ENCODE results near the gene DDAH1. TPM values are rescaled to one million over a fixed set of nuclear protein-coding genes. Genes with fewer than 3 reads are reported as not detected.

Gene DDAH1
- total and polyA plus RNA-seq, 9 donors, result 29.6 to 51.2 (median 37.2) TPM

DNA sequence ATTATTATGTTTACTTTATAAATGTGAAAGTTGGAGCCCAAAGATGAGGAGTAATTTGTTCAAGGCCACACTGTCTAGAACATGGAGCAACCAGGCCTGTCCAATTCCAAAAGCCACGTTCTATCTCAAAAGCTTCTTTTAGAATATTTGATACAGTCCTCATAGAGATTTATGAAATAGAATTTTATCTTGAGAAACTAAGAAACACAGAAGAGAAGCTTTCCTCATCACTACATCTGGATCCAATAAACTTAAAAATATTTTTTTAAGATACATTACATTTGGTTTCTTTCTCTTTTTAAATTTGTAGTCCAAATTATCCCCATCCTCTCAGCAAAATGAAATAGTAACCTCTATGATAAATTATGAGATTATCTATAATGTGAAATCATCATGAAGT is 58.9 kb downstream of the DDAH1 start:
- H3K4me3 ChIP-seq (ENCODE audit: low read length), result no peak overlapping the region
- DNase-seq, result no peak
- H3K27ac ChIP-seq (ENCODE audit: low read length), result peak overlapping the region; percentile 10
- no CpG with 5 or more reads among the region's 1 CpG for WGBS (ENCODE audit: insufficient coverage)
- peaks cover 3% of the 10 kb centered on the region for H3K4me1 ChIP-seq (ENCODE audit: control insufficient read depth, insufficient read depth, low read length)
- H3K36me3 ChIP-seq (ENCODE audit: control insufficient read depth, insufficient read depth, low read length), result no peaks in the 10 kb centered on the region
- H3K9me3 ChIP-seq (replicated peaks; ENCODE audit: control insufficient read depth, low read depth, low read length), result no peaks in the 10 kb centered on the region
- H3K27me3 ChIP-seq (ENCODE audit: control insufficient read depth, insufficient read depth, low read length), result no peaks in the 10 kb centered on the region

DNA sequence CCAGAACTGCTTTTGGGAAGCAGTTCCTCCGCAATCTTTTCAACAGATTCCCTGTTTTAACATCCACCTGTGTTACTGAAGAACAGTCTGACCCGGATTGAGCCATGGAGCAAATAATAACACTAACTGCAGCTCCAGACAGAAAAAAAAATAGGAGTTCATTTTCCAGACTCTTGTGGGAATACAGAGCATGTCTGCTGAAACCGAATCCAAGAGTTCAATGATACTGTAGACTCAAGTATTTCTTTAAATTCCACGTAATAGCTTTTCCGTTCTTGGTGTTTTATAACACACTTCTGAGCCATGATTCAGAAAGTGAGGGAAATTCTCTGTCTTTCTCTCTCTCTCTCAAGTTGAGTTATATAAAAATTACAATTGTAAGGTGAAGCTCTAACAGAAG is 60.6 kb downstream of the DDAH1 start:
- Histone ChIP-seq H3K27ac (ENCODE audit: low read length) (peak overlapping the region; percentile 72), H3K4me3 (ENCODE audit: low read length) (no peak overlapping the region), H3K36me3 (ENCODE audit: control insufficient read depth, insufficient read depth, low read length) (no peaks in the 10 kb centered on the region), H3K9me3 (replicated peaks; ENCODE audit: control insufficient read depth, low read depth, low read length) (no peaks in the 10 kb centered on the region), H3K4me1 (ENCODE audit: control insufficient read depth, insufficient read depth, low read length) (peaks cover 3% of the 10 kb centered on the region), H3K27me3 (ENCODE audit: control insufficient read depth, insufficient read depth, low read length) (no peaks in the 10 kb centered on the region)
- DNase-seq, result peak; percentile 94
- 0% methylated on average over 1 of the region's 5 CpGs for WGBS (ENCODE audit: insufficient coverage)

GRCh38 chr1:85398391-85399064 is 66.4 kb downstream of the DDAH1 start:
- DNase-seq, result no peak
- Histone ChIP-seq H3K27me3 (ENCODE audit: control insufficient read depth, insufficient read depth, low read length) (no peaks in the 10 kb centered on the region), H3K4me3 (ENCODE audit: low read length) (no peak overlapping the region), H3K9me3 (replicated peaks; ENCODE audit: control insufficient read depth, low read depth, low read length) (no peaks in the 10 kb centered on the region), H3K4me1 (ENCODE audit: control insufficient read depth, insufficient read depth, low read length) (no peaks in the 10 kb centered on the region), H3K27ac (ENCODE audit: low read length) (no peak overlapping the region), H3K36me3 (ENCODE audit: control insufficient read depth, insufficient read depth, low read length) (no peaks in the 10 kb centered on the region)
- WGBS (ENCODE audit: insufficient coverage), result 88% methylated on average over 3 of the region's 6 CpGs

GRCh38 chr1:85397490-85398032 is 67.4 kb downstream of the DDAH1 start:
- no peak for DNase-seq
- H3K27ac ChIP-seq (ENCODE audit: low read length), result no peak overlapping the region
- H3K27me3 ChIP-seq (ENCODE audit: control insufficient read depth, insufficient read depth, low read length), result no peaks in the 10 kb centered on the region
- H3K36me3 ChIP-seq (ENCODE audit: control insufficient read depth, insufficient read depth, low read length), result no peaks in the 10 kb centered on the region
- no peaks in the 10 kb centered on the region for H3K9me3 ChIP-seq (replicated peaks; ENCODE audit: control insufficient read depth, low read depth, low read length)
- 80% methylated on average over 1 of the region's 4 CpGs for WGBS (ENCODE audit: insufficient coverage)
- no peak overlapping the region for H3K4me3 ChIP-seq (ENCODE audit: low read length)
- no peaks in the 10 kb centered on the region for H3K4me1 ChIP-seq (ENCODE audit: control insufficient read depth, insufficient read depth, low read length)

DNA sequence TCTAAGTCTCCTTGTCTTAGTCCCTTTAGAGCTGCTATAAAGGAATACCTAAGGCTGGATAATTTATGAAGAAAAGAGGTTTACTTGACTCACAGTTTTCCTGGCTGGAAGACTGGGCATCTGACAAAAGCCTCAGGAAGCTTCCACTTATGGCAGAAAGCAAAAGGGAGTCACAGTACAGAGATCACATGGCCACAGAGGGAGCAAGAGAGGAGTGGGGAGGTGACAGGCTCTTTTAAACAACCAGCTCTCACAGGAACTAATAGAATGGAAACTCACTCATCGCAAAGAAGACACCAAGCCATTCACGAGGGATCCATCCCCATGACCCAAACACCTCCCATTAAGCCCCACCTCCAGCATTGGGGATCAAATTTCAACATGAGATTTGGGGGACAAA is 68.8 kb downstream of the DDAH1 start:
- Histone ChIP-seq H3K9me3 (replicated peaks; ENCODE audit: control insufficient read depth, low read depth, low read length) (no peaks in the 10 kb centered on the region), H3K4me3 (ENCODE audit: low read length) (no peak overlapping the region), H3K4me1 (ENCODE audit: control insufficient read depth, insufficient read depth, low read length) (no peaks in the 10 kb centered on the region), H3K27ac (ENCODE audit: low read length) (no peak overlapping the region), H3K27me3 (ENCODE audit: control insufficient read depth, insufficient read depth, low read length) (no peaks in the 10 kb centered on the region), H3K36me3 (ENCODE audit: control insufficient read depth, insufficient read depth, low read length) (no peaks in the 10 kb centered on the region)
- WGBS (ENCODE audit: insufficient coverage), result no CpG with 5 or more reads among the region's 2 CpGs
- no peak for DNase-seq

DNA sequence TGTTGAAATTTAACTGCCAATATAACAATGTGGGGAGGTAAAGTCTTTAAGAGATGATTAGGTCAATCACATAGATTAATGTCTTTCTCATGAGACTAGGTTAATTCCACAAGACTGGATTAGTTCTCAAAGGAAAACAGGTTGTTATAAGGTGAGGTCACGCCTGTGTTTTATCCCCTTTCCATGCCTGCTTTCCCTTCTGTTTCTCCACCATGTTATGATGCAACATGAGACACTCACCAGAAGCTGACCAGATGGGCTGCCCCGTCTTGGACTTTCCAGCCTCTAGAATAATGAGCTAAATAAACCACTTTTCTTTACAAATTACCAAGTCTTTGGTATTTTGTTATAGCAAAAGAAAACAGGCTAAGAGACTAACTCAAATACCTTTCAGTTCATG is 70.8 kb downstream of the DDAH1 start:
- H3K27me3 ChIP-seq (ENCODE audit: control insufficient read depth, insufficient read depth, low read length), result no peaks in the 10 kb centered on the region
- H3K4me1 ChIP-seq (ENCODE audit: control insufficient read depth, insufficient read depth, low read length), result no peaks in the 10 kb centered on the region
- H3K4me3 ChIP-seq (ENCODE audit: low read length), result no peak overlapping the region
- WGBS (ENCODE audit: insufficient coverage), result 80% methylated on average over 1 of the region's 2 CpGs
- no peak for DNase-seq
- H3K9me3 ChIP-seq (replicated peaks; ENCODE audit: control insufficient read depth, low read depth, low read length), result no peaks in the 10 kb centered on the region
- no peaks in the 10 kb centered on the region for H3K36me3 ChIP-seq (ENCODE audit: control insufficient read depth, insufficient read depth, low read length)
- H3K27ac ChIP-seq (ENCODE audit: low read length), result no peak overlapping the region

GRCh38 chr1:85393490-85393889 is 71.5 kb downstream of the DDAH1 start:
- Histone ChIP-seq H3K9me3 (replicated peaks; ENCODE audit: control insufficient read depth, low read depth, low read length) (no peaks in the 10 kb centered on the region), H3K27ac (ENCODE audit: low read length) (no peak overlapping the region)
- DNase-seq, result no peak

GRCh38 chr1:85388416-85388815 is 76.5 kb downstream of the DDAH1 start:
- DNase-seq, result no peak
- Histone ChIP-seq H3K36me3 (ENCODE audit: control insufficient read depth, insufficient read depth, low read length) (no peaks in the 10 kb centered on the region), H3K9me3 (replicated peaks; ENCODE audit: control insufficient read depth, low read depth, low read length) (no peaks in the 10 kb centered on the region)

More at GRCh38 chr1:85393490-85393889, 71.5 kb downstream of the DDAH1 start:
- Histone ChIP-seq H3K4me3 (ENCODE audit: low read length) (no peak overlapping the region), H3K36me3 (ENCODE audit: control insufficient read depth, insufficient read depth, low read length) (no peaks in the 10 kb centered on the region), H3K4me1 (ENCODE audit: control insufficient read depth, insufficient read depth, low read length) (no peaks in the 10 kb centered on the region), H3K27me3 (ENCODE audit: control insufficient read depth, insufficient read depth, low read length) (no peaks in the 10 kb centered on the region)

GRCh38 chr1:85387781-85388180 is 77.2 kb downstream of the DDAH1 start:
- peaks cover 6% of the 10 kb centered on the region for H3K9me3 ChIP-seq (replicated peaks; ENCODE audit: control insufficient read depth, low read depth, low read length)
- H3K4me1 ChIP-seq (ENCODE audit: control insufficient read depth, insufficient read depth, low read length), result no peaks in the 10 kb centered on the region
- no peak overlapping the region for H3K27ac ChIP-seq (ENCODE audit: low read length)
- no peaks in the 10 kb centered on the region for H3K27me3 ChIP-seq (ENCODE audit: control insufficient read depth, insufficient read depth, low read length)
- 100% methylated on average over 1 of the region's 2 CpGs for WGBS (ENCODE audit: insufficient coverage)
- H3K4me3 ChIP-seq (ENCODE audit: low read length), result no peak overlapping the region
- no peaks in the 10 kb centered on the region for H3K36me3 ChIP-seq (ENCODE audit: control insufficient read depth, insufficient read depth, low read length)
- no peak for DNase-seq

More at GRCh38 chr1:85388416-85388815, 76.5 kb downstream of the DDAH1 start:
- Histone ChIP-seq H3K27me3 (ENCODE audit: control insufficient read depth, insufficient read depth, low read length) (no peaks in the 10 kb centered on the region), H3K4me3 (ENCODE audit: low read length) (no peak overlapping the region), H3K27ac (ENCODE audit: low read length) (no peak overlapping the region), H3K4me1 (ENCODE audit: control insufficient read depth, insufficient read depth, low read length) (no peaks in the 10 kb centered on the region)

- Histone ChIP-seq H3K27me3 (ENCODE audit: control insufficient read depth, insufficient read depth, low read length) (no peaks in the 10 kb centered on the region), H3K9me3 (replicated peaks; ENCODE audit: control insufficient read depth, low read depth, low read length) (peaks cover 10% of the 10 kb centered on the region), H3K4me3 (ENCODE audit: low read length) (no peak overlapping the region), H3K36me3 (ENCODE audit: control insufficient read depth, insufficient read depth, low read length) (no peaks in the 10 kb centered on the region), H3K4me1 (ENCODE audit: control insufficient read depth, insufficient read depth, low read length) (no peaks in the 10 kb centered on the region), H3K27ac (ENCODE audit: low read length) (no peak overlapping the region)
- whole genome bisulfite sequencing (ENCODE audit: insufficient coverage), result 100% methylated on average over 2 of the region's 3 CpGs
- DNase-seq, result no peak
Observed at GRCh38 chr1:85386068-85386722, 78.8 kb downstream of the DDAH1 start.

Data from muscle of leg (tissue), 11 donors.